K562 (cell line): ENCODE data around the gene ANKRD10. TPM values are rescaled to one million over a fixed set of nuclear protein-coding genes. Genes with fewer than 3 reads are reported as not detected.

Experiments
- CCAR2 ChIP-seq: fragments of 200-400 bp; formaldehyde crosslinking; IDR thresholded peaks from 2 replicates; pipeline ENCODE4 v1.6.1; 2017; ENCODE audit warnings: mild to moderate bottlenecking, low read depth, low read length
- FOXJ2 ChIP-seq: fragments of 200-800 bp; sonication (Bioruptor generic); IDR thresholded peaks from 2 replicates; pipeline ENCODE4 v1.6.1; 2016; ENCODE audit warnings: missing genetic modification characterization, missing compliant biosample characterization
- HDAC6 ChIP-seq: IDR thresholded peaks from 2 replicates; pipeline ENCODE4 v1.6.1; 2012; ENCODE audit warnings: low read depth, mild to moderate bottlenecking, control low read depth, inconsistent platforms, low read length, moderate library complexity
- HMGXB4 ChIP-seq: sonication (generic); formaldehyde crosslinking; IDR thresholded peaks from 2 replicates; pipeline ENCODE4 v1.8.1; 2023; ENCODE audit warnings: mild to moderate bottlenecking, missing genetic modification reagents
- ILK ChIP-seq: fragments of 450-650 bp; IDR thresholded peaks from 2 replicates; pipeline ENCODE4 v1.6.1; 2016; ENCODE audit warnings: missing genetic modification characterization, low read depth, mild to moderate bottlenecking, missing compliant biosample characterization, moderate library complexity, borderline replicate concordance
- IRF2 ChIP-seq: sonication (generic); formaldehyde crosslinking; IDR thresholded peaks from 2 replicates; pipeline ENCODE4 v1.8.1; 2022; ENCODE audit warnings: mild to moderate bottlenecking, missing genetic modification reagents
- MTA3 ChIP-seq: fragments of 450-650 bp; formaldehyde crosslinking; IDR thresholded peaks from 2 replicates; pipeline ENCODE4 v1.6.1; 2017; ENCODE audit warnings: mild to moderate bottlenecking, borderline replicate concordance
- PRMT5 ChIP-seq: sonication (generic); formaldehyde crosslinking; IDR thresholded peaks from 2 replicates; pipeline ENCODE4 v1.5.0; 2020; ENCODE audit warnings: missing genetic modification reagents
- SAP30 ChIP-seq: fragments of 200-600 bp; sonication (generic); IDR thresholded peaks from 2 replicates; pipeline ENCODE4 v1.6.1; 2012; ENCODE audit warnings: borderline replicate concordance, low read depth, mild to moderate bottlenecking, moderate library complexity, low read length, control low read depth, inconsistent platforms; ENCODE audit not compliant: insufficient read depth, poor library complexity, severe bottlenecking
- SRF ChIP-seq, 2 experiments: fragments of 250-450, 450-650 bp in 1 of 2; sonication (Bioruptor Pico) in 1 of 2; sonication (generic) in 1 of 2; formaldehyde crosslinking; IDR thresholded peaks; 2 replicates each; pipeline versions ENCODE4 v1.5.0 to v1.5.1; 2020 to 2022; ENCODE audit warnings: mild to moderate bottlenecking in 1 of 2, missing genetic modification reagents in 1 of 2
- STAT5A ChIP-seq: IDR thresholded peaks from 2 replicates; pipeline ENCODE4 v1.6.1; 2012; ENCODE audit warnings: low read length, inconsistent platforms, borderline replicate concordance
- TCF3 ChIP-seq: sonication (generic); formaldehyde crosslinking; IDR thresholded peaks from 2 replicates; pipeline ENCODE4 v1.4.0; 2020; ENCODE audit warnings: mild to moderate bottlenecking, missing genetic modification reagents
- ZNF274 ChIP-seq: IDR thresholded peaks from 2 replicates; pipeline ENCODE4 v1.6.1; 2011; ENCODE audit warnings: low read depth, mild to moderate bottlenecking, low read length, moderate library complexity, borderline replicate concordance
- ZNF280B ChIP-seq: fragments of 250-450 bp; sonication (Bioruptor Pico); IDR thresholded peaks from 2 replicates; pipeline ENCODE4 v1.5.1; 2021; ENCODE audit warnings: mild to moderate bottlenecking
- ZNF316 ChIP-seq: fragments of 450-650 bp; IDR thresholded peaks from 2 replicates; pipeline ENCODE4 v1.6.1; 2016
- ZNF324 ChIP-seq: fragments of 250-450 bp; sonication (Bioruptor Pico); IDR thresholded peaks from 2 replicates; pipeline ENCODE4 v1.4.0; 2020; ENCODE audit warnings: mild to moderate bottlenecking
- polyA plus RNA-seq, 8 experiments: library from polyadenylated mRNA; depleted of rRNA in 4 of 8; stranded (reverse) in 5 of 8; unstranded in 3 of 8; fragments of >200 nt; fragmentation: Nextera tagmentation in 2 of 8; fragmentation: Illumina TruSeq in 1 of 8; extraction: Ambion mirVana in 2 of 8; extraction: Trizol in 1 of 8; gene quantifications; 2 replicates each; pipeline versions ENCODE4 v1.2.1 to v1.2.3, GENCODE V29; 2011 to 2014; ENCODE audit warnings: inconsistent platforms in 1 of 8, missing spikeins in 1 of 8
- total RNA-seq, 7 experiments: library from RNA; depleted of rRNA in 6 of 7; stranded (reverse); fragments of >200 nt in 6 of 7; fragmentation: Illumina TruSeq in 2 of 7; extraction: Trizol in 2 of 7; gene quantifications; 2 replicates each; pipeline versions ENCODE4 v1.2.1 to v1.2.3, GENCODE V29; 2011 to 2021; ENCODE audit warnings: low replicate concordance in 1 of 7
- TF ChIP-seq, protein P1 (sequence below), 2 experiments: fragments of 450-650 bp; IDR thresholded peaks; 2 replicates each; pipeline ENCODE4 v1.6.1; 2016

ANKRD10 gene
- total and polyA plus RNA-seq, 9 of the 15 experiments (the other 6 are each of a cell fraction or from before 2014, with no cell fraction given) = 21.7 to 183 (median 45.0) TPM

DNA sequence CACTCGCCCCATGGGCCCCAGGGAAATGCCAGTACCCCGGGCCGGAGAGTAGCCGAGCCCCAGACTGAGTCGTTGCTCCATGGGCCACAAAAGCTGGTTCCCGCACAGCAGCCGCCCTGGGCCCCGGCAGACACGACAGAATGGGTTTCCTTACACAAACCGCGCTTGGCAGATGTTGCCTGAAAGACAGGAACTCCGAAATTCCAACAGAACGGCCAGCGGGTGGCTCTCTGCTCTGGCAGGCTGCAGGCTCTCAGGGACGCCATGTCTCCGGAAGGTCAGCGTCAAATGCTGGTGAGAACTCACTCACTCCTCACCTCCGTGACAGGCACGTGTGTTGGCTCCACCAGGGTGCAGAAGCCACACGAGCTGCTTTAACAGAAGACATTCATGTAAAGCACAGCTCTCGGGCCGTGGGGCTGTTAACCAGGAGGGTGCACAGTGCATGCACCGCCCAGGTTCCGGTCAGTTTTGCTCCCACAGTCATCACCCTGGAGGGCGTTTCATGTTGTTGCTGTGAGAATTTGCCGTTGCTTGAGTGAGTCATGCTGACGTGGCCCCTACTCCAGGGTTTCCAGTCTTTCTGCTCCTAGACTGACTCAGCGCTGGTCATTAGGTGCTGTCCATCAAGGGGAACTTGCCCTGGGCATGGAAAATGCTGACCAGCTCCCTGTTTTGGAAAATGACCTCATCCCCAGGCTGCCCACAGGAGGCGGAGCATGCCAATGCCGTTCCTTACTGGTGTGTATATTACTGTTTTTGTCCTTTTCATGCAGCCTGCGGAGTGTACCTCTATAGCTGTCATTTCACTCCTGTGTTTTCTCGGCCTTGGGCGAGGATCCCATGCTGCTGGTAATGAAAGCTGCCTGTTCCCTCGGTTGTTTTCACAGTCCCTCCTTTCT is 44.8 kb downstream of the ANKRD10 start (continued):
- TF ChIP-seq ZNF280B (CRISPR knock-in tag) = no peak
- TF ChIP-seq ZNF324 = no peak
- 0 out of 2 replicates have a peak, but pooled peaks have one; percentile 17 for TF ChIP-seq STAT5A
- no peak for TF ChIP-seq HMGXB4 (CRISPR knock-in tag)
- TF ChIP-seq ILK (tag) = no peak
- TF ChIP-seq SRF (CRISPR knock-in tag; IDR thresholded peaks at IDR 0.05) = no peak
- peak; percentile 71; the same call in 1 of the 2 replicates for TF ChIP-seq MTA3
- no peak for TF ChIP-seq SAP30
- TF ChIP-seq TCF3 (CRISPR knock-in tag) = peak; percentile 40; the same call in 1 of the 2 replicates
- no peak for TF ChIP-seq ZNF274
- peak; percentile 49; the same call in 1 of the 2 replicates for TF ChIP-seq FOXJ2 (tag)
- no peak for TF ChIP-seq CCAR2
- peak; percentile 97 for TF ChIP-seq ZNF316
- no peak for TF ChIP-seq IRF2
- TF ChIP-seq HDAC6 = no peak
- TF ChIP-seq, protein P1, sequence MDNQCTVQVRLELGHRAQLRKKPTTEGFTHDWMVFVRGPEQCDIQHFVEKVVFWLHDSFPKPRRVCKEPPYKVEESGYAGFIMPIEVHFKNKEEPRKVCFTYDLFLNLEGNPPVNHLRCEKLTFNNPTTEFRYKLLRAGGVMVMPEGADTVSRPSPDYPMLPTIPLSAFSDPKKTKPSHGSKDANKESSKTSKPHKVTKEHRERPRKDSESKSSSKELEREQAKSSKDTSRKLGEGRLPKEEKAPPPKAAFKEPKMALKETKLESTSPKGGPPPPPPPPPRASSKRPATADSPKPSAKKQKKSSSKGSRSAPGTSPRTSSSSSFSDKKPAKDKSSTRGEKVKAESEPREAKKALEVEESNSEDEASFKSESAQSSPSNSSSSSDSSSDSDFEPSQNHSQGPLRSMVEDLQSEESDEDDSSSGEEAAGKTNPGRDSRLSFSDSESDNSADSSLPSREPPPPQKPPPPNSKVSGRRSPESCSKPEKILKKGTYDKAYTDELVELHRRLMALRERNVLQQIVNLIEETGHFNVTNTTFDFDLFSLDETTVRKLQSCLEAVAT (IDR thresholded peaks at IDR 0.05) = 0 out of 4 replicates have a peak, but pooled peaks of 1 of the 2 experiments have one; percentile 43
- TF ChIP-seq PRMT5 (CRISPR knock-in tag) = no peak
